ENCODE data around the gene SCAMP1. TPM values are rescaled to one million over a fixed set of nuclear protein-coding genes. Genes with fewer than 3 reads are reported as not detected.

The SCAMP1 gene
- polyA plus RNA-seq, 1 of the 3 experiments (the other 2 are of a cell fraction) = 11.5 TPM

GRCh38 chr5:78518365-78519197, 158.2 kb downstream of the SCAMP1 start (continued):
- TF ChIP-seq, protein P1, sequence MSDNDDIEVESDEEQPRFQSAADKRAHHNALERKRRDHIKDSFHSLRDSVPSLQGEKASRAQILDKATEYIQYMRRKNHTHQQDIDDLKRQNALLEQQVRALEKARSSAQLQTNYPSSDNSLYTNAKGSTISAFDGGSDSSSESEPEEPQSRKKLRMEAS (IDR thresholded peaks at IDR 0.05; ENCODE audit: low read depth) = peak; percentile 71
- TF ChIP-seq FOSL2 (IDR thresholded peaks at IDR 0.05; ENCODE audit: borderline replicate concordance, low read depth) = peak; percentile 71
- TF ChIP-seq TCF12 (IDR thresholded peaks at IDR 0.05) = peak; percentile 81
- no peak for TF ChIP-seq RCOR1 (IDR thresholded peaks at IDR 0.05; ENCODE audit: low read length)
- TF ChIP-seq, protein P2, sequence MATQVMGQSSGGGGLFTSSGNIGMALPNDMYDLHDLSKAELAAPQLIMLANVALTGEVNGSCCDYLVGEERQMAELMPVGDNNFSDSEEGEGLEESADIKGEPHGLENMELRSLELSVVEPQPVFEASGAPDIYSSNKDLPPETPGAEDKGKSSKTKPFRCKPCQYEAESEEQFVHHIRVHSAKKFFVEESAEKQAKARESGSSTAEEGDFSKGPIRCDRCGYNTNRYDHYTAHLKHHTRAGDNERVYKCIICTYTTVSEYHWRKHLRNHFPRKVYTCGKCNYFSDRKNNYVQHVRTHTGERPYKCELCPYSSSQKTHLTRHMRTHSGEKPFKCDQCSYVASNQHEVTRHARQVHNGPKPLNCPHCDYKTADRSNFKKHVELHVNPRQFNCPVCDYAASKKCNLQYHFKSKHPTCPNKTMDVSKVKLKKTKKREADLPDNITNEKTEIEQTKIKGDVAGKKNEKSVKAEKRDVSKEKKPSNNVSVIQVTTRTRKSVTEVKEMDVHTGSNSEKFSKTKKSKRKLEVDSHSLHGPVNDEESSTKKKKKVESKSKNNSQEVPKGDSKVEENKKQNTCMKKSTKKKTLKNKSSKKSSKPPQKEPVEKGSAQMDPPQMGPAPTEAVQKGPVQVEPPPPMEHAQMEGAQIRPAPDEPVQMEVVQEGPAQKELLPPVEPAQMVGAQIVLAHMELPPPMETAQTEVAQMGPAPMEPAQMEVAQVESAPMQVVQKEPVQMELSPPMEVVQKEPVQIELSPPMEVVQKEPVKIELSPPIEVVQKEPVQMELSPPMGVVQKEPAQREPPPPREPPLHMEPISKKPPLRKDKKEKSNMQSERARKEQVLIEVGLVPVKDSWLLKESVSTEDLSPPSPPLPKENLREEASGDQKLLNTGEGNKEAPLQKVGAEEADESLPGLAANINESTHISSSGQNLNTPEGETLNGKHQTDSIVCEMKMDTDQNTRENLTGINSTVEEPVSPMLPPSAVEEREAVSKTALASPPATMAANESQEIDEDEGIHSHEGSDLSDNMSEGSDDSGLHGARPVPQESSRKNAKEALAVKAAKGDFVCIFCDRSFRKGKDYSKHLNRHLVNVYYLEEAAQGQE (IDR thresholded peaks at IDR 0.05; ENCODE audit: low read depth, low read length) = peak; percentile 59; the same call in 1 of the 2 replicates
- TF ChIP-seq, protein P3, sequence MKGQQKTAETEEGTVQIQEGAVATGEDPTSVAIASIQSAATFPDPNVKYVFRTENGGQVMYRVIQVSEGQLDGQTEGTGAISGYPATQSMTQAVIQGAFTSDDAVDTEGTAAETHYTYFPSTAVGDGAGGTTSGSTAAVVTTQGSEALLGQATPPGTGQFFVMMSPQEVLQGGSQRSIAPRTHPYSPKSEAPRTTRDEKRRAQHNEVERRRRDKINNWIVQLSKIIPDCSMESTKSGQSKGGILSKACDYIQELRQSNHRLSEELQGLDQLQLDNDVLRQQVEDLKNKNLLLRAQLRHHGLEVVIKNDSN (IDR thresholded peaks at IDR 0.05; ENCODE audit: borderline replicate concordance, low read depth) = no peak
- peak; percentile 72 for TF ChIP-seq JUND (IDR thresholded peaks at IDR 0.05)

- Histone ChIP-seq H3K27ac (ENCODE audit: low read depth in 2 of 2, low read length in 1 of 2) (peak overlapping the region; percentile 60 to 96; a peak in 3 of 4 replicates), H3K4me1 (ENCODE audit: control insufficient read depth in 1 of 2, insufficient read depth in 2 of 2, low read depth in 1 of 2, low read length in 1 of 2) (peaks cover 10 to 17% of the 10 kb centered on the region in 2 experiments; a peak in 3 of 4 replicates), H3K9me2 (no peaks in the 10 kb centered on the region), H3K9me3 (no peaks in the 10 kb centered on the region), H3K27me3 (ENCODE audit: insufficient read depth) (no peaks in the 10 kb centered on the region), H3K4me2 (peak overlapping the region; percentile 39), H2AFZ (ENCODE audit: low read depth) (no peak overlapping the region), H3K79me2 (ENCODE audit: insufficient read depth) (peaks cover 96% of the 10 kb centered on the region), H3K9ac (peak overlapping the region; percentile 62), H3K36me3 (replicated peaks in 1 of 2; ENCODE audit: control insufficient read depth in 1 of 2, insufficient read depth in 2 of 2, low read length in 1 of 2) (peaks cover 0 to 11% of the 10 kb centered on the region in 2 experiments), H4K20me1 (ENCODE audit: insufficient read depth) (no peaks in the 10 kb centered on the region), H3K4me3 (ENCODE audit: low read depth in 2 of 2, low read length in 1 of 2) (no peak overlapping the region), H3F3A (replicated peaks; ENCODE audit: insufficient read depth) (peaks cover 11% of the 10 kb centered on the region)
- CTCF ChIA-PET = interaction anchor here (0.7 to 3.2 kb wide), 2 partner anchors 14 to 21 kb away, joined by 3 to 9 read pairs; no protein-coding TSS in a partner anchor
- no peak for DNase-seq
- POLR2A ChIA-PET = no interaction called here
- WGBS (ENCODE audit: low lambda C conversion rate) = 98% methylated on average over 7 of the region's 9 CpGs
- TF ChIP-seq SMC3 (IDR thresholded peaks at IDR 0.05; ENCODE audit: low read depth, low read length) (no peak), EZH2phosphoT487 (IDR thresholded peaks at IDR 0.05; ENCODE audit: borderline replicate concordance, low read depth) (no peak), CTCF (IDR thresholded peaks at IDR 0.05) (no peak), NFIC (IDR thresholded peaks at IDR 0.05; ENCODE audit: borderline replicate concordance) (no peak), GATA2 (CRISPR knock-in tag; IDR thresholded peaks at IDR 0.05) (no peak), NRF1 (IDR thresholded peaks at IDR 0.05; ENCODE audit: low read depth, low read length) (no peak), TCF12 (IDR thresholded peaks at IDR 0.05) (no peak), GABPA (IDR thresholded peaks at IDR 0.05; ENCODE audit: low read depth) (no peak)
- TF ChIP-seq, protein P4, sequence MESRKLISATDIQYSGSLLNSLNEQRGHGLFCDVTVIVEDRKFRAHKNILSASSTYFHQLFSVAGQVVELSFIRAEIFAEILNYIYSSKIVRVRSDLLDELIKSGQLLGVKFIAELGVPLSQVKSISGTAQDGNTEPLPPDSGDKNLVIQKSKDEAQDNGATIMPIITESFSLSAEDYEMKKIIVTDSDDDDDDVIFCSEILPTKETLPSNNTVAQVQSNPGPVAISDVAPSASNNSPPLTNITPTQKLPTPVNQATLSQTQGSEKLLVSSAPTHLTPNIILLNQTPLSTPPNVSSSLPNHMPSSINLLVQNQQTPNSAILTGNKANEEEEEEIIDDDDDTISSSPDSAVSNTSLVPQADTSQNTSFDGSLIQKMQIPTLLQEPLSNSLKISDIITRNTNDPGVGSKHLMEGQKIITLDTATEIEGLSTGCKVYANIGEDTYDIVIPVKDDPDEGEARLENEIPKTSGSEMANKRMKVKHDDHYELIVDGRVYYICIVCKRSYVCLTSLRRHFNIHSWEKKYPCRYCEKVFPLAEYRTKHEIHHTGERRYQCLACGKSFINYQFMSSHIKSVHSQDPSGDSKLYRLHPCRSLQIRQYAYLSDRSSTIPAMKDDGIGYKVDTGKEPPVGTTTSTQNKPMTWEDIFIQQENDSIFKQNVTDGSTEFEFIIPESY (IDR thresholded peaks at IDR 0.05; ENCODE audit: borderline replicate concordance, low read depth) = no peak
- TF ChIP-seq, protein P2 (IDR thresholded peaks at IDR 0.05; ENCODE audit: low read depth, low read length) = no peak
Measured at GRCh38 chr5:78519198-78519941, 159.0 kb downstream of the SCAMP1 start.
